ENCODE data around the gene HDDC3.

Gene HDDC3

GRCh38 chr15:90953947-90954711 lies 21.8 kb upstream of the HDDC3 start:
- peak overlapping the region; percentile 92 for H3K4me3 ChIP-seq
- H3K27ac ChIP-seq = peak overlapping the region; percentile 95 to 96
- no peak for DNase-seq (ENCODE audit: low spot score)
- no peak for TF ChIP-seq CTCF (IDR thresholded peaks at IDR 0.05)

GRCh38 chr15:90952901-90953677 lies 20.7 kb upstream of the HDDC3 start:
- no peak for TF ChIP-seq CTCF (IDR thresholded peaks at IDR 0.05)
- Histone ChIP-seq H3K27ac (no peak overlapping the region), H3K4me3 (no peak overlapping the region)
- no peak for DNase-seq (ENCODE audit: low spot score)

DNA sequence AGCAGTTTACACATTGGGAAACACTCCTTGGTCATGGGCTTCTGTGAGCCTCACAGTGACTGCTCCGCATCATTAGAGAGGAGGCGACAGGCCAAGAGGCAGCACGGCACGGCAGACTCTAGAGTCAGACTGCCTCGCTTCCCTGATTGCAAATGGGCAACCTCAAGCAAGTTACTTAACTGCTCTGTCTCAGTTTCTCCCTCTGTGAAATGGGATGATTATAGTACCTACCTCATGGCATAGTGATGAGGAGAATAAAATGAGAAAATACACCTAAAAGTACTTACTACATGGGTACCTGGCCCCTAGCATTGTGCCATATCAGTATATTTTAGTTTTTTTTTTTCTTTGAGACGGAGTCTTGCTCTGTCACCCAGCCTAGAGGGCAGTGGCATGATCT lies 18.3 kb upstream of the HDDC3 start:
- TF ChIP-seq CTCF (IDR thresholded peaks at IDR 0.05) = no peak
- DNase-seq (ENCODE audit: low spot score) = no peak
- H3K4me3 ChIP-seq = no peak overlapping the region
- no peak overlapping the region for H3K27ac ChIP-seq

GRCh38 chr15:90949979-90950675 lies 17.8 kb upstream of the HDDC3 start:
- TF ChIP-seq CTCF (IDR thresholded peaks at IDR 0.05) = no peak
- DNase-seq (ENCODE audit: low spot score) = no peak
- H3K27ac ChIP-seq = no peak overlapping the region
- H3K4me3 ChIP-seq = no peak overlapping the region

DNA sequence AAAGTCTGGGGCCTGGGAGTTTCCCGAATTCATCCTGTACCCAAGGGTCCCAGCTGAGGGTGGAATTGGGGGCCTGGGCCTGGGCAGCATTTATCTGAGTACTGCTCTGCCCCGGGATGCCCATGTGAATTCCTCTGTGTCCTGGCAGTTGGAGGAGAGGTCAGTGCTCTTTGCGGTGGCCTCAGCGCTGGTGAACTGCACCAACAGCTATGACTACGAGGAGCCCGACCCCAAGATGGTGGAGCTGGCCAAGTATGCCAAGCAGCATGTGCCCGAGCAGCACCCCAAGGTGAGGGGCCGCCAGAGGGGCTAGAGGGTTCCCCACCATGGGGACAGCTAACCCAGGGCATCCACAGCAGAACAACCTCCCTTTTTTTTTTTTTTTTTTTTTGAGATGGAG lies 16.2 kb upstream of the HDDC3 start:
- H3K4me3 ChIP-seq = no peak overlapping the region
- H3K27ac ChIP-seq = no peak overlapping the region
- TF ChIP-seq CTCF (IDR thresholded peaks at IDR 0.05) = no peak
- DNase-seq (ENCODE audit: low spot score) = no peak

DNA sequence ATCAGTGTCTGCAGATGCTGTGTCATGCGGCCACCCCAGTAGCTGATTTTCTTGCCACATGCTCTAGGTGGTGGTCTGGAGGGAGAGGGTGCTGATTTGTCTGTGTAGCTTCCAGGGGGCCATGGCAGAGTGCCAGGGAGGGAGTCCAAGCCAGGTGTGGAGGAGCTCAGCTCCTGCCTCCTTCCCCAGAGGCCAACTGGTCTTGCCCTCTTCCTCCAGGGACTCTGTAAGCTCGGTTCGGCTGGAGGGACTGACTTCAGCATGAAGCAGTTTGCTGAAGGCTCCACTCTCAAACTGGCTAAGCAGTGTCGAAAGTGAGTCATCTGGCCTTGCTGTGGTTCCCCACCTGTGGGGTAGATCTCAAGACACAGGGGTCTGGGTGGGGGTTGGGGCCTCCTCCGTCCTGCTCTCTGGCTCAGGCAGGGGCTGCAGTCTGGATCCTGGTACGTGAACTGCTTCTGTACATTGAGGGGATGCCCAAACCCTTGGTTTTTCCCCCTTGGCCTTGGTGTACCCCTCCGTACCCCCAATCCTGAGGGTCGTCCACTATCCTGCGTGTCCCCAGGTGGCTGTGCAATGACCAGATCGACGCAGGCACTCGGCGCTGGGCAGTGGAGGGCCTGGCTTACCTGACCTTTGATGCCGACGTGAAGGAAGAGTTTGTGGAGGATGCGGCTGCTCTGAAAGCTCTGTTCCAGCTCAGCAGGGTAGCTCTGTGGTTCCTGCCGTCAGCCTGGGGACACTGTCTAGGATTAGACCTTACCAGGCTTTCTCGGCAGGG lies 15.4 kb upstream of the HDDC3 start:
- no peak overlapping the region for H3K4me3 ChIP-seq
- DNase-seq (ENCODE audit: low spot score) = no peak
- no peak for TF ChIP-seq CTCF (IDR thresholded peaks at IDR 0.05)
- no peak overlapping the region for H3K27ac ChIP-seq
